Left hindlimb (tissue), 1 donor: ENCODE measurements around the gene TLR2.

Experiments used
- DNase-seq: peaks from one replicate; pipeline ENCODE4 v3.0.0-alpha.2; 2018

The TLR2 gene

GRCh38 chr4:153735906-153736461 lies 51.9 kb downstream of the TLR2 start:
- no peak for DNase-seq

DNA sequence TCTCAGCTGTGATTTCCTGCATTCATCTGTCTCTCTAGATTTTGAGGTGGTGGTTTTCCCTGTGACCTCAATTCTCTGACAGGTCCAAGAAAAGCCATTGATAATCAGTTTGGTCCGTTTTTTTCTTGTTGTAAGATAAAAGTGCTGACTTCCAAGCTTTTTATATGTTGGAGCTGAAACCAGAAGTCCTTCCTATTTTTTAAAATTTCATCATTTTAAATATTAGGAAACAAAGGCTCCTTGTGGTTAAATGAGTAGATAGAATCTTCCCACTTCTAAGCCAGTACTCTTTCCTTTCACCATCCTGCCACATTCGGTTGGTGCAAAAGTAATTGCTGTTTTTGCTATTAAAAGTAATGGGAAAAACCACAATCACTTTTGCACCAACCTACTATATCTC lies 57.5 kb downstream of the TLR2 start:
- DNase-seq: no peak

GRCh38 chr4:153745651-153746050 lies 61.6 kb downstream of the TLR2 start:
- DNase-seq: no peak

- DNase-seq: no peak
Measured at GRCh38 chr4:153747406-153747955, 63.4 kb downstream of the TLR2 start.

- no peak for DNase-seq
Measured at GRCh38 chr4:153748378-153748777, 64.3 kb downstream of the TLR2 start.

- DNase-seq: peak; percentile 67
Measured at GRCh38 chr4:153750197-153750817, 66.2 kb downstream of the TLR2 start.

DNA sequence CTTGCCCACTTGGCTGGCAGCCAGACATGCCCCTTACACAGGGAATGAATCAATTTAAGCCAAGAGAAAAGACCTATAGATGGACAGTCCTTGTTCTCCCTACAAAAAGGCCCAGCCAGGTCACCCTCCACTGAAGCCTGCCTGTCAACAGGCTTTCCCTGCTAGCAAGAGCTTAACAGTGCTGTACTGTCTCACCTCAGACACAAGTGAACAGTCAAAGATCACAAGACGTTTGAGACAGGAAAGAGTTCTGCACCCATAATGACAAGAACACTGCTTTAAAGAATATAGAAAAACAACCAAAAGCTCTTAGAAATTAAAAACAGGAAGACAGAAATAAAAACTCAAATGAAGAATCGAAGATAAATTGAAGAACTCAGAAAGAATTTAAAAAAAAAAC lies 71.1 kb downstream of the TLR2 start:
- DNase-seq: no peak
